CD4-positive, alpha-beta T cell treated with Interleukin-17A for 1 hour (primary cell): ENCODE measurements around the gene PPM1A.
A peak's percentile ranks its signal among the peaks of the same experiment; 100 is the strongest.

Experiments
- DNase-seq: peaks from one replicate; pipeline ENCODE4 v3.0.0-alpha.2; 2020

The PPM1A gene

GRCh38 chr14:60326274-60326673, 77.3 kb downstream of the PPM1A start:
- DNase-seq: no peak

GRCh38 chr14:60327447-60328331, 78.7 kb downstream of the PPM1A start:
- peak; percentile 23 for DNase-seq

DNA sequence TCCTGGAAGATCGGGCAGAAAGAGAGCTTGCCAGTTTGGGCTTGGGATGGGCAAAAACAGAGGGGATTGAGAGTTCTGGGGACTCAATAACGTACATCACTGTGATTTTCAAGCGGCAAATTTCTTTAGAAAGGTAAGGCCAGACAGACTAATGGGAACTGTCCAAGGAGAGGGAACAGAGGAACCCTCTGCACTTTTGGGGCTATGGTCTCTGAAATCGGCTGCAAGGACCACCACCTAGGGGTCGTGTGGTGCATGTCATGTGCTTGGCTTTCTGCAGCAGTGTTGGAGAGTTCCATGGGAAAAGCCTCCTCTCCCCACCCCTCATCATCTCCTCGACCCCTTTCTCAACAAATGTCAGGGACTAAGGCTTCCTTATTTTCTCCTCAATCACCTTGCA, 79.6 kb downstream of the PPM1A start:
- DNase-seq: no peak

GRCh38 chr14:60329274-60329673, 80.3 kb downstream of the PPM1A start:
- no peak for DNase-seq

DNA sequence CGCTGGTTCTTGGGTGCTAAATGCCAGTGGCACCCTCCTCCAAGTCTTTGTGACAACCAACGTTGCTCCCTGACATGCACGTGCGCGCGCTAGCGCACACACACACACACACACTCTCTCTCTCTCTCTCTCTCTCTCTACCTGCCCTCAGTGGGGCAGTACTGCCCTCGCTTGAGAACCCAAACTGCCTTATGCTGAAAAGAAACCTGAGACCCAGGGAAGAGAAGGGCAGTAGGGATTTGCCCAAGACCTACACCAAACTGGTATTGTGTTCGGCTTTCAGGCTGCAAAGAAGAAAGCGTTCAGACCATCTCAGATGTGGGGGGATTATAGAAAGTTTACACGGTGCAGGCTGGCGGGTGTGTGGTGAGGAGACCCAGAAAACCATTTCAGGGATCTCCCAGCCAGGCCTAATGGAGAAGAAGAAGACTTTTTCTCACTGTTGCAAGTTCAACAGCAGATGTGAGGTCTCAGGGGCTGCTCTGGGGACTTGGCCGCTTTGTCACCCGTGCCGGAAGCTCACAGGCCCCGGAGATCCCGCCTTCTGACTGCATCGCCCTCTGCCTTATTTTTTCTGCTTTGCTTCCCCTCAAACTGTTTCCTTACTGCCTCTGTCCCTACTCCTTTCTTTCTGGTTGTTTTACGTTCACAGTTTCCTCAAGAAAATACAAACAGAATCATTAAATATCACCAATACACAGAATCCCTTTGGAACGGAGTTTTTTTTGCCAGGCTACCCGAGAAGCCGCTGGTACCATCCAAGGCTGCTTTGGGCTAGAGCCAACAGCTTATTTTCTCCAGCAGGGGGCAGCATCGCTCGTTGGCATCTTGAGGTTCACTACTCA, 82.4 kb downstream of the PPM1A start:
- DNase-seq: peak; percentile 82

GRCh38 chr14:60332046-60332399, 83.0 kb downstream of the PPM1A start:
- no peak for DNase-seq

DNA sequence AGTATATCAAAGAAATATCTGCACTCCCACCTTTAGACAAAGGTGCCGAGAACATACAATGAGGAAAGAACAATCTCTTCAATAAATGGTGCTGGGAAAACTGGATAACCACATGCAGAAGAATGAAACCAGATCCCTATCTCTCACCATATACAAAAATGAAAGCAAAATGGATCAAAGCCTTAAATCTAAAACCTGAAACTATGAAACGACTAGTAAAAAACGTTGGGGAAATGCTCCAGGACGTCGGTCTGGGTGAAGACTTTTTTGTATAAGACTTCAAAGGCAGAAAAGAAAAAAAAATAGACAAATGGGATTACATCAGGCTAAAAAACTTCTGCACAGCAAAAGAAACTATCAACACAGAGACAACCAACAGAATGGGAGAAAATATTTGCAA, 83.8 kb downstream of the PPM1A start:
- peak; percentile 7 for DNase-seq

DNA sequence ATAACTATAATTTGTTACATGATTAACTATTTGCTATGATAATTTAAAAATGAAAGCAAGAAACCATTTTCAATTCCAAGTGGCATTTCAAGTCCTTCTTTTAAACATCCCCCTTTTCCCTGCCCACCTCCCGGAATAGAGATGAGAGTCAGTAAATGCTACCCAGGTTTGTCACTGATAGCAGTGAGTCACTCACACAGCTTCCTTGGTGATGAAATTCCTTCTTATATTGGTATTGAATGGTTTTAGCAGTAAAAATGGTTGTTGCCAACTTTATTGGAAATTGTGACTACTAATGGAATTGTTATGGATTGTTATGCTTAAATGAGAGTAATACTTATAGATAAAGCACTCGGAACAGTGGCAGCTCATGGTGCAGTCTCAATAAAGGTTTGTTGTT, 90.5 kb downstream of the PPM1A start:
- no peak for DNase-seq

DNA sequence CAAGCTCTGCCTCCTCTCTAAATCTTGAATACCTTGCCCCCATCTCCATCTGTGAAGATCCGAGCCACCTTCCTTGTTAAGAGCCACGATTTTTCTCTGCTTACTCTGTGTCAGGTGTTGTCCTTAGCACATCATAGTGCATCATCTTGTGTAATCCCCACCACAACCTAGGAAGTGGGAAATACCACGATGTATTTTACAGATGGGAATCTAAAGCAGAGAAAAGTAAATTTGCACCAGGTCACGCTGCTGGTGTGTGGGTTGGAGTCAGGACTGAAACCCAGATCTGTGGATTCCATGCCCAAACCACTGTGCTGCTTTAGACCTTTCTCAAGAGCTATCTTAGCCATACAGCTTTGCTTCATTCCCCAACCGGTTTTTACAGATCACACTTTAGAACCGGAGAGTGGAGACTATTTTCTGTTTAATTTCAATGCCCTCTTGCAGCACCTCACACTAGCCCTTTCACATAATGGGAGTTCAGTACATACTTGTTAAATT, 94.6 kb downstream of the PPM1A start:
- DNase-seq: no peak

- no peak for DNase-seq
Measured at GRCh38 chr14:60344751-60345150, 95.7 kb downstream of the PPM1A start.

- no peak for DNase-seq
Measured at GRCh38 chr14:60346706-60347105, 97.7 kb downstream of the PPM1A start.

DNA sequence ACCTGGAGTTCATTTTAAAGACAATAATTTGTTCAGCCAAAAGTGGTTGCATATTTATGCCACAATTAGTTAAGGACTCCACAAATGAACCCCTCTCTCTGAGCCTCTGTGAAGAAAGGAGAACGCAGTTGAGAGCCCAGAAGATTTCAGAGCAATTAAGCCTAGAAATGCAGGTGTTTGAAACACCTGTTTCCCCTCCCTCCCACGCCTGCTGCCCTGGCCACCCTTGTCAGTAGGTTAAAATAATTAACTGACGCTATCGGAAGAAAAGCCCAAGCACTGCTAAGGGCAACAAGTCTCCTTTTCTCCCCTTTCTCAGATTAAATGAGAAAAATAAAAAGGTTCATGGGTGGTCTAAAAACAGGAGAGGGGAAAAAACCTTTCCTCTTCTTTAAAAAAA, 99.2 kb downstream of the PPM1A start:
- DNase-seq: no peak
